GM12878 (cell line): Measurements from ENCODE around the gene STARD5. TPM values are rescaled to one million over a fixed set of nuclear protein-coding genes. Genes with fewer than 3 reads are reported as not detected.
A peak's percentile ranks its signal among the peaks of the same experiment; 100 is the strongest.

Experiments used
- ATAC-seq: fragments of 200-7000 bp; cut with Tn5 transposase; 3 replicates; pipeline ENCODE4 v1.9.1; 2020; ENCODE audit warnings: mild to moderate bottlenecking, moderate library complexity
- BruUV-seq: library from RNA; stranded (reverse); fragments of 400-500 nt; replicated peaks from 2 replicates; lab custom pipeline; 2021; lab: Mats Ljungman, UMichigan
- CTCF ChIA-PET: fragments of 300-600 bp; sonication (Branson Sonifier 250); formaldehyde crosslinking; extraction: SDS; loops from one replicate; lab custom pipeline; 2021; ENCODE audit warnings: inconsistent platforms; lab: Yijun Ruan, JAX
- POLR2A ChIA-PET: fragments of 350-600 bp; formaldehyde crosslinking; extraction: SDS; loops from one replicate; lab custom pipeline; 2021; ENCODE audit warnings: inconsistent platforms; lab: Charles Lee
- RAD21 ChIA-PET: fragments of 300-600 bp; sonication (Branson Sonifier 250); formaldehyde crosslinking; loops from one replicate; lab custom pipeline; 2023; ENCODE audit warnings: antibody characterized with exemption; ENCODE audit not compliant: unreplicated experiment; lab: Charles Lee
- SMC1A ChIA-PET: fragments of 300-600 bp; sonication (Branson Sonifier 250); formaldehyde crosslinking; loops from one replicate; lab custom pipeline; 2023; ENCODE audit not compliant: unreplicated experiment, uncharacterized antibody; lab: Charles Lee
- DNase-seq: peaks from one replicate; pipeline ENCODE4 v3.0.0-alpha.2; 2011; ENCODE audit warnings: low read depth, low spot score
- FAIRE-seq: peaks from 3 replicates; lab custom pipeline; 2011; peaks lifted over from hg19 to GRCh38; lab: Jason Lieb, UNC
- H2AFZ ChIP-seq: 2 replicates; pipeline ENCODE4 v1.6.0; 2011; ENCODE audit warnings: low read depth, low read length, control low read depth; ENCODE audit not compliant: control insufficient read depth
- H3K27ac ChIP-seq: 2 replicates; pipeline ENCODE4 v1.5.1; 2011; ENCODE audit warnings: control low read depth; ENCODE audit not compliant: control insufficient read depth, insufficient read depth
- H3K27me3 ChIP-seq, 2 experiments: replicated peaks in 1 of 2; 2 replicates each; pipeline versions ENCODE4 v1.6.0 to v1.6.1; 2011; ENCODE audit warnings: low read length in 1 of 2; ENCODE audit not compliant: control insufficient read depth in 2 of 2, insufficient read depth in 2 of 2
- H3K36me3 ChIP-seq, 2 experiments: 2 replicates each; pipeline ENCODE4 v1.5.1; 2011; ENCODE audit warnings: low read length in 1 of 2; ENCODE audit not compliant: control insufficient read depth in 2 of 2, insufficient read depth in 2 of 2
- H3K4me1 ChIP-seq: 2 replicates; pipeline ENCODE4 v1.6.1; 2011; ENCODE audit warnings: mild to moderate bottlenecking, low read length, moderate library complexity, mixed read lengths; ENCODE audit not compliant: control insufficient read depth, insufficient read depth
- H3K4me2 ChIP-seq: 2 replicates; pipeline ENCODE4 v1.6.0; 2011; ENCODE audit warnings: control low read depth; ENCODE audit not compliant: control insufficient read depth, insufficient read depth
- H3K4me3 ChIP-seq: fragments of 200-600 bp; sonication (generic); 2 replicates; pipeline ENCODE4 v1.5.1; 2016
- H3K79me2 ChIP-seq: 2 replicates; pipeline ENCODE4 v1.6.0; 2011; ENCODE audit warnings: low read length; ENCODE audit not compliant: control insufficient read depth, insufficient read depth
- H3K9ac ChIP-seq: 2 replicates; pipeline ENCODE4 v1.8.0; 2011; ENCODE audit warnings: low read length, control low read depth, mixed read lengths; ENCODE audit not compliant: control insufficient read depth, insufficient read depth
- H3K9me3 ChIP-seq: replicated peaks from 3 replicates; pipeline ENCODE4 v1.5.1; 2011; ENCODE audit warnings: mild to moderate bottlenecking, low read length; ENCODE audit not compliant: control insufficient read depth, insufficient read depth
- H4K20me1 ChIP-seq: 2 replicates; pipeline ENCODE4 v1.6.0; 2011; ENCODE audit not compliant: control insufficient read depth, insufficient read depth
- CHD1 ChIP-seq: IDR thresholded peaks from 2 replicates; pipeline ENCODE4 v1.6.1; 2012; ENCODE audit warnings: low read depth, low read length, improper control_type of control experiment
- CREM ChIP-seq: IDR thresholded peaks from 2 replicates; pipeline ENCODE4 v1.6.1; 2014; ENCODE audit warnings: antibody characterized with exemption, low read depth
- E2F8 ChIP-seq: fragments of 450-650 bp; IDR thresholded peaks from 2 replicates; pipeline ENCODE4 v1.6.1; 2018; ENCODE audit warnings: mild to moderate bottlenecking, low read depth, moderate library complexity; ENCODE audit not compliant: partially characterized antibody
- KDM1A ChIP-seq: fragments of 200-600 bp; sonication (generic); IDR thresholded peaks from 2 replicates; pipeline ENCODE4 v1.6.1; 2016; ENCODE audit warnings: borderline replicate concordance
- MLLT1 ChIP-seq: fragments of 450-650 bp; IDR thresholded peaks from 2 replicates; pipeline ENCODE4 v1.6.1; 2016; ENCODE audit warnings: mild to moderate bottlenecking
- NKRF ChIP-seq: fragments of 450-650 bp; conservative IDR thresholded peaks from 2 replicates; pipeline ENCODE4 v1.6.1; 2017; ENCODE audit warnings: mild to moderate bottlenecking, moderate library complexity
- NR2C2 ChIP-seq: IDR thresholded peaks from 2 replicates; pipeline ENCODE4 v1.6.1; 2011; ENCODE audit warnings: borderline replicate concordance, low read depth; ENCODE audit not compliant: control insufficient read depth, insufficient read length
- NR2F1 ChIP-seq: fragments of 450-650 bp; conservative IDR thresholded peaks from 2 replicates; pipeline ENCODE4 v1.6.1; 2017; ENCODE audit warnings: mild to moderate bottlenecking
- PKNOX1 ChIP-seq: fragments of 450-650 bp; IDR thresholded peaks from 2 replicates; pipeline ENCODE4 v1.6.1; 2016; ENCODE audit warnings: mild to moderate bottlenecking
- PML ChIP-seq: IDR thresholded peaks from 2 replicates; pipeline ENCODE4 v1.6.1; 2012; ENCODE audit warnings: low read length, inconsistent platforms
- POLR2A ChIP-seq: IDR thresholded peaks from 2 replicates; pipeline ENCODE4 v1.6.1; 2011; ENCODE audit warnings: low read depth, mild to moderate bottlenecking, low read length
- RB1 ChIP-seq: fragments of 450-650 bp; formaldehyde crosslinking; IDR thresholded peaks from 2 replicates; pipeline ENCODE4 v1.6.1; 2017; ENCODE audit warnings: mild to moderate bottlenecking, borderline replicate concordance
- SIN3A ChIP-seq: IDR thresholded peaks from 2 replicates; pipeline ENCODE4 v1.6.1; 2012; ENCODE audit warnings: low read depth, low read length, improper control_type of control experiment
- STAT3 ChIP-seq: IDR thresholded peaks from 2 replicates; pipeline ENCODE4 v1.6.1; 2011; ENCODE audit warnings: low read depth, low read length, improper control_type of control experiment
- WRNIP1 ChIP-seq: IDR thresholded peaks from 2 replicates; pipeline ENCODE4 v1.6.1; 2011; ENCODE audit warnings: low read depth, low read length, improper control_type of control experiment, borderline replicate concordance
- ZNF217 ChIP-seq: fragments of 450-650 bp; IDR thresholded peaks from 2 replicates; pipeline ENCODE4 v1.6.1; 2017; ENCODE audit warnings: antibody characterized with exemption, mild to moderate bottlenecking
- ZNF384 ChIP-seq: IDR thresholded peaks from 2 replicates; pipeline ENCODE4 v1.6.1; 2012; ENCODE audit warnings: low read depth, mild to moderate bottlenecking, low read length, improper control_type of control experiment, borderline replicate concordance
- ZNF622 ChIP-seq: fragments of 450-650 bp; IDR thresholded peaks from 2 replicates; pipeline ENCODE4 v1.6.1; 2017; ENCODE audit warnings: mild to moderate bottlenecking, inconsistent platforms
- WGBS: methylation state at CpG from one replicate; pipeline ENCODE4 v1.1.6; 2016; ENCODE audit warnings: low lambda C conversion rate; ENCODE audit not compliant: insufficient replicate concordance, insufficient coverage; ENCODE audit errors: missing lambda C conversion rate; 5-methylcytosine and 5-hydroxymethylcytosine counted together
- in situ Hi-C: fragments of 300-500 bp; cut with MboI; formaldehyde crosslinking; loops from 9 replicates; pipeline ENCODE4 v1.14.3; 2018; ENCODE audit warnings: mixed read lengths
- intact Hi-C: fragments of 100-400 bp; cut with micrococcal nuclease; formaldehyde crosslinking; loops from one replicate; pipeline ENCODE4 v1.14.2; 2022; ENCODE audit not compliant: unreplicated experiment
- polyA plus RNA-seq, 11 experiments: library from polyadenylated mRNA; depleted of rRNA in 4 of 11; unstranded in 6 of 11; stranded (reverse) in 5 of 11; fragments of >200 nt; fragmentation: Nextera tagmentation in 4 of 11; fragmentation: Illumina TruSeq in 1 of 11; extraction: Ambion mirVana in 4 of 11; extraction: Trizol in 1 of 11; gene quantifications; 1 replicate in 1 of 11; 2 replicates in 10 of 11; pipeline versions ENCODE4 v1.2.1 to v1.2.3, GENCODE V29; 2011 to 2016; ENCODE audit warnings: inconsistent platforms in 2 of 11, missing spikeins in 2 of 11, low read depth in 1 of 11
- total RNA-seq, 4 experiments: library from RNA; depleted of rRNA in 3 of 4; stranded (reverse); fragments of >200 nt in 3 of 4; fragmentation: Illumina TruSeq in 1 of 4; extraction: Trizol in 1 of 4; gene quantifications; 2 replicates each; pipeline versions ENCODE4 v1.2.1 to v1.2.3, GENCODE V29; 2013 to 2021

STARD5 gene
- total and polyA plus RNA-seq, 10 of the 15 experiments (the other 5 are each of a cell fraction or from before 2014, with no cell fraction given) = 2.3 to 9.4 (median 4.7) TPM

- Histone ChIP-seq H3K4me2 (no peak overlapping the region), H3K36me3 (peaks cover 11 to 33% of the 10 kb centered on the region in 2 experiments)
- FAIRE-seq = no peak
- RAD21 ChIA-PET = no interaction called here
- intact Hi-C loops = no loop called here
- TF ChIP-seq E2F8 (no peak), KDM1A (no peak), SIN3A (no peak), ZNF217 (no peak), WRNIP1 (no peak), POLR2A (peak; percentile 6; the same call in 1 of the 2 replicates), STAT3 (no peak), NKRF (no peak), MLLT1 (peak; percentile 53), ZNF384 (no peak), RB1 (no peak), PKNOX1 (no peak), ZNF622 (no peak), CHD1 (no peak), NR2C2 (peak; percentile 13), CREM (no peak), PML (no peak), NR2F1 (no peak)
- TF ChIP-seq, all 136 proteins: peak for 3
- no peak for ATAC-seq
- Histone ChIP-seq H4K20me1 (no peaks in the 10 kb centered on the region), H3K9me3 (no peaks in the 10 kb centered on the region), H3K4me3 (no peak overlapping the region), H3K27ac (no peak overlapping the region; the same call in 1 of the 2 replicates), H3K27me3 (no peaks in the 10 kb centered on the region), H3K79me2 (no peaks in the 10 kb centered on the region), H2AFZ (no peak overlapping the region), H3K9ac (no peak overlapping the region), H3K4me1 (peaks cover 44% of the 10 kb centered on the region)
- in situ Hi-C loops = no loop called here
- ChIA-PET POLR2A (interaction anchor here (1.7 kb wide), 1 partner anchor 14 kb away, joined by 8 read pairs; no protein-coding TSS in a partner anchor), CTCF (no interaction called here), SMC1A (interaction anchor here (1.8 kb wide), 1 partner anchor 15 kb away, joined by 5 read pairs; no protein-coding TSS in a partner anchor)
- no peak for DNase-seq
- BruUV-seq = no TSS peak
- 96% methylated on average over 22 of the region's 22 CpGs for WGBS
Measured at GRCh38 chr15:81312790-81313543, 11.0 kb downstream of the STARD5 start.
